Measurements from ENCODE around the gene SUSD1.

Gene SUSD1

DNA sequence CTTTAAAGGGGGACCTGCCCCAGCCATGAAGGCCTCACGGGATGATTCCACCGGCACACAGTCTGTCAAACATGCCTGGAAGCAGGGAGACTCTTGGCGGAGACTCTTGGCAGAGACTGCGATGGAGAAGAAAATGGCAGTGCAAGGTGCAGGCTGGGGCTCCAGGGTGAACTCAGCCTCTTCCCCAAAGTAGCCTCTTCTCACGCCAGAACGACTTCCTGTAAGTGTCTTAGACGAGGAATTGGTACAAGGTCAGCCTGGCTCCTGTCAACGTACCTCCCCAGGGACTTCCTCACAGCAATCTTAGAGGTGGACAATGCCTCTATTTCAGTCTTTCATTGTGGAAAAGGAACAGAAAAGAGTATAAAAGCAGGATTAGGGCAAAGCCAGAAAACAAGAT lies 169.2 kb downstream of the SUSD1 start:
- no peak for TF ChIP-seq ZFP3 (tag by site-specific recombination; IDR thresholded peaks at IDR 0.05; ENCODE audit: low read depth)
- no peak for TF ChIP-seq YY2 (tag by site-specific recombination; IDR thresholded peaks at IDR 0.05)
- no peak for TF ChIP-seq ZNF184 (tag by site-specific recombination; IDR thresholded peaks at IDR 0.05)
- TF ChIP-seq ZNF366 (tag by site-specific recombination; conservative IDR thresholded peaks at IDR 0.05) = no peak
- no peak for TF ChIP-seq ZNF155 (tag by site-specific recombination; IDR thresholded peaks at IDR 0.05)
- TF ChIP-seq ZNF692 (tag by site-specific recombination; IDR thresholded peaks at IDR 0.05) = no peak
- TF ChIP-seq ZNF626 (tag by site-specific recombination; IDR thresholded peaks at IDR 0.05) = no peak
- no peak for TF ChIP-seq ZEB2 (tag by site-specific recombination; IDR thresholded peaks at IDR 0.05)
- no peak for TF ChIP-seq ZNF701 (tag by site-specific recombination; IDR thresholded peaks at IDR 0.05)
- TF ChIP-seq, protein P1, sequence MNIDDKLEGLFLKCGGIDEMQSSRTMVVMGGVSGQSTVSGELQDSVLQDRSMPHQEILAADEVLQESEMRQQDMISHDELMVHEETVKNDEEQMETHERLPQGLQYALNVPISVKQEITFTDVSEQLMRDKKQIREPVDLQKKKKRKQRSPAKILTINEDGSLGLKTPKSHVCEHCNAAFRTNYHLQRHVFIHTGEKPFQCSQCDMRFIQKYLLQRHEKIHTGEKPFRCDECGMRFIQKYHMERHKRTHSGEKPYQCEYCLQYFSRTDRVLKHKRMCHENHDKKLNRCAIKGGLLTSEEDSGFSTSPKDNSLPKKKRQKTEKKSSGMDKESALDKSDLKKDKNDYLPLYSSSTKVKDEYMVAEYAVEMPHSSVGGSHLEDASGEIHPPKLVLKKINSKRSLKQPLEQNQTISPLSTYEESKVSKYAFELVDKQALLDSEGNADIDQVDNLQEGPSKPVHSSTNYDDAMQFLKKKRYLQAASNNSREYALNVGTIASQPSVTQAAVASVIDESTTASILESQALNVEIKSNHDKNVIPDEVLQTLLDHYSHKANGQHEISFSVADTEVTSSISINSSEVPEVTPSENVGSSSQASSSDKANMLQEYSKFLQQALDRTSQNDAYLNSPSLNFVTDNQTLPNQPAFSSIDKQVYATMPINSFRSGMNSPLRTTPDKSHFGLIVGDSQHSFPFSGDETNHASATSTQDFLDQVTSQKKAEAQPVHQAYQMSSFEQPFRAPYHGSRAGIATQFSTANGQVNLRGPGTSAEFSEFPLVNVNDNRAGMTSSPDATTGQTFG (tag by site-specific recombination; IDR thresholded peaks at IDR 0.05; ENCODE audit: borderline replicate concordance) = no peak
- TF ChIP-seq ZSCAN30 (tag by site-specific recombination; IDR thresholded peaks at IDR 0.05) = no peak
- Histone ChIP-seq H3K4me3 (ENCODE audit: low read depth, low read length) (no peak overlapping the region), H3K4me1 (ENCODE audit: control insufficient read depth, insufficient read depth, low read length) (no peaks in the 10 kb centered on the region), H3K36me3 (ENCODE audit: control insufficient read depth in 2 of 2, insufficient read depth in 1 of 2, low read length in 2 of 2) (no peaks in the 10 kb centered on the region), H3K27ac (ENCODE audit: extremely low read depth, low read depth, low read length) (no peak overlapping the region), H3K9me3 (ENCODE audit: control insufficient read depth, insufficient read depth, low read depth, low read length) (no peaks in the 10 kb centered on the region)
- CTCF ChIA-PET = no interaction called here
- POLR2A ChIA-PET = no interaction called here

GRCh38 chr9:112003538-112003937 lies 171.6 kb downstream of the SUSD1 start:
- POLR2A ChIA-PET = no interaction called here
- CTCF ChIA-PET = interaction anchor here (0.7 to 1.1 kb wide), 2 partner anchors 79 to 828 kb away, joined by 3 to 4 read pairs; no protein-coding TSS in a partner anchor

More at GRCh38 chr9:112003538-112003937, 171.6 kb downstream of the SUSD1 start:
- no peaks in the 10 kb centered on the region for H3K36me3 ChIP-seq (ENCODE audit: control insufficient read depth in 2 of 2, insufficient read depth in 1 of 2, low read length in 2 of 2)
- H3K4me1 ChIP-seq (ENCODE audit: control insufficient read depth, insufficient read depth, low read length) = no peaks in the 10 kb centered on the region
- H3K4me3 ChIP-seq (ENCODE audit: low read depth, low read length) = no peak overlapping the region
- H3K9me3 ChIP-seq (ENCODE audit: control insufficient read depth, insufficient read depth, low read depth, low read length) = no peaks in the 10 kb centered on the region
- TF ChIP-seq FEZF1 (tag by site-specific recombination; IDR thresholded peaks at IDR 0.05) = no peak
- no peak for TF ChIP-seq ZFP41 (tag by site-specific recombination; IDR thresholded peaks at IDR 0.05; ENCODE audit: borderline replicate concordance)
- no peak for TF ChIP-seq ZNF629 (tag by site-specific recombination; IDR thresholded peaks at IDR 0.05)
- no peak for TF ChIP-seq ZNF26 (tag by site-specific recombination; IDR thresholded peaks at IDR 0.05)
- TF ChIP-seq, protein P1 (tag by site-specific recombination; IDR thresholded peaks at IDR 0.05; ENCODE audit: borderline replicate concordance) = no peak
- no peak for TF ChIP-seq ZNF366 (tag by site-specific recombination; conservative IDR thresholded peaks at IDR 0.05)
- no peak for TF ChIP-seq ZNF623 (tag by site-specific recombination; IDR thresholded peaks at IDR 0.05)
- TF ChIP-seq MEIS1 (CRISPR knock-in tag; IDR thresholded peaks at IDR 0.05; ENCODE audit: borderline replicate concordance) = no peak
- TF ChIP-seq ZNF292 (tag by site-specific recombination; IDR thresholded peaks at IDR 0.05; ENCODE audit: borderline replicate concordance, low read depth) = no peak
- no peak for TF ChIP-seq ZNF664 (tag by site-specific recombination; IDR thresholded peaks at IDR 0.05)
- no peak for TF ChIP-seq ZNF266 (tag by site-specific recombination; IDR thresholded peaks at IDR 0.05; ENCODE audit: low read depth)
- TF ChIP-seq, protein P2, sequence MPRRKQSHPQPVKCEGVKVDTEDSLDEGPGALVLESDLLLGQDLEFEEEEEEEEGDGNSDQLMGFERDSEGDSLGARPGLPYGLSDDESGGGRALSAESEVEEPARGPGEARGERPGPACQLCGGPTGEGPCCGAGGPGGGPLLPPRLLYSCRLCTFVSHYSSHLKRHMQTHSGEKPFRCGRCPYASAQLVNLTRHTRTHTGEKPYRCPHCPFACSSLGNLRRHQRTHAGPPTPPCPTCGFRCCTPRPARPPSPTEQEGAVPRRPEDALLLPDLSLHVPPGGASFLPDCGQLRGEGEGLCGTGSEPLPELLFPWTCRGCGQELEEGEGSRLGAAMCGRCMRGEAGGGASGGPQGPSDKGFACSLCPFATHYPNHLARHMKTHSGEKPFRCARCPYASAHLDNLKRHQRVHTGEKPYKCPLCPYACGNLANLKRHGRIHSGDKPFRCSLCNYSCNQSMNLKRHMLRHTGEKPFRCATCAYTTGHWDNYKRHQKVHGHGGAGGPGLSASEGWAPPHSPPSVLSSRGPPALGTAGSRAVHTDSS (tag by site-specific recombination; IDR thresholded peaks at IDR 0.05) = no peak
- TF ChIP-seq HOXD13 (CRISPR knock-in tag; IDR thresholded peaks at IDR 0.05; ENCODE audit: borderline replicate concordance) = no peak
- no peak for TF ChIP-seq KLF7 (tag by site-specific recombination; IDR thresholded peaks at IDR 0.05; ENCODE audit: borderline replicate concordance)
- no peak for TF ChIP-seq ZNF155 (tag by site-specific recombination; IDR thresholded peaks at IDR 0.05)
- H3K27ac ChIP-seq (ENCODE audit: extremely low read depth, low read depth, low read length) = no peak overlapping the region

Data from HEK293 (cell line).